ENCODE measurements around the gene ITGB3BP. TPM values are rescaled to one million over a fixed set of nuclear protein-coding genes. Genes with fewer than 3 reads are reported as not detected.

The ITGB3BP gene
- total RNA-seq, 2 donors from 2014 or later, result 41.5 to 62.7 TPM

DNA sequence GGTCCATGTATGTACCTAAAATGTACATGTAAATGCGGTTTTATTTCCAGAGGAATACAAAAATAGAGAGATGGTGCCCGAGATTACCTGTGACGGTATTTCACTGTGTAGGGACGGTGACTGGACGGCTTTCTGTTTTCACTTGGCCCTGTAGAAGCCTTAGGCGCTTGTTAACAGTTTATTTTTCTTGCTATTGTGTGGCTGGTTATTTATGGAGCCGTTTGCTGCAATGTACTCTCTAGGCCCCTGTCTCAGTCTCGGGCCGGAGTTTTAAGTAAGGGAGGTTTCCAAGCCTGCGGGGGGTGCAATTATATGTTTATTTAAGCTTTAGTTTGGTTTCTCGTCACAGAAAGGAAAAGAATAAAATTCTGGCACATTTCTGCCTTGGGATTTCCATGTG, 713 bp upstream of the ITGB3BP start:
- 0 to 9% methylated on average over 6 to 11 of the region's 11 CpGs for WGBS, 2 experiments (ENCODE audit: insufficient coverage in 1 of 2, insufficient read length in 1 of 2)
- Histone ChIP-seq H3K4me1 (ENCODE audit: control insufficient read depth, insufficient read depth, low read length) (no peaks in the 10 kb centered on the region), H3K27ac (ENCODE audit: low read depth, low read length) (peak overlapping the region; percentile 93), H3K4me3 (ENCODE audit: low read length) (peak overlapping the region; percentile 95), H3K27me3 (ENCODE audit: control insufficient read depth, insufficient read depth, low read length, poor library complexity, severe bottlenecking) (no peaks in the 10 kb centered on the region), H3K9me3 (ENCODE audit: control insufficient read depth, low read length) (no peaks in the 10 kb centered on the region), H3K9ac (ENCODE audit: extremely low read depth, low read length, poor library complexity, severe bottlenecking) (peak overlapping the region; percentile 77), H3K36me3 (ENCODE audit: control insufficient read depth, insufficient read depth, low read length) (no peaks in the 10 kb centered on the region)
- Mint-ChIP-seq H3K4me1 (peaks cover 11% of the 10 kb centered on the region), H3K27me3 (ENCODE audit: insufficient read depth) (no peaks in the 10 kb centered on the region), H3K36me3 (ENCODE audit: low read depth) (no peaks in the 10 kb centered on the region), H3K27ac (peak overlapping the region; percentile 98), H3K4me3 (peak overlapping the region; percentile 85), H3K9me3 (no peaks in the 10 kb centered on the region)
- DNase-seq, result no peak
- TF ChIP-seq CTCF (conservative IDR thresholded peaks at IDR 0.05), result no peak

DNA sequence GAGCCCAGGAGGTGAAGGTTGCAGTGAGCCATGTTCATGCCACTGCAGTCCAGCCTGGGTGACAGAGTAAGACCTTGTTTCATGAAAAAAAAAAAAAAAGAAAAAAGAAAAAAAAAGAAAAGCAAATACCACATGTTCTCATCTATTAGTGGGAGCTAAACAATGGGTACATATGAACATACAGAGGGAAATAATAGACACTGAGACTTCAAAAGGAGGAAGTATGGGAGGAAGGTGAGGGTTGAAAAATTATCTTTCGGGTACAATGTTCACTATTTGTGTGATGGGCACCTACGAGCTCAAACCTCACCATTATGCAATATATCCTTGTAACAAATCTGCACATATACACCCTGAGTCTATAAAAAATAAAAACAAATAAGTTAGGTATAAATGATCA, 6.4 kb downstream of the ITGB3BP start:
- no peak for TF ChIP-seq CTCF (conservative IDR thresholded peaks at IDR 0.05)
- Histone ChIP-seq H3K36me3 (ENCODE audit: control insufficient read depth, insufficient read depth, low read length) (peaks cover 3% of the 10 kb centered on the region), H3K4me3 (ENCODE audit: low read length) (no peak overlapping the region), H3K27me3 (ENCODE audit: control insufficient read depth, insufficient read depth, low read length, poor library complexity, severe bottlenecking) (no peaks in the 10 kb centered on the region), H3K27ac (ENCODE audit: low read depth, low read length) (no peak overlapping the region), H3K9ac (ENCODE audit: extremely low read depth, low read length, poor library complexity, severe bottlenecking) (no peak overlapping the region), H3K9me3 (ENCODE audit: control insufficient read depth, low read length) (peaks cover 16% of the 10 kb centered on the region), H3K4me1 (ENCODE audit: control insufficient read depth, insufficient read depth, low read length) (no peaks in the 10 kb centered on the region)
- no peaks in the 10 kb centered on the region for H3K4me1 Mint-ChIP-seq
- H3K4me3 Mint-ChIP-seq, result no peak overlapping the region
- no peak overlapping the region for H3K27ac Mint-ChIP-seq
- WGBS, 2 experiments (ENCODE audit: insufficient coverage in 1 of 2, insufficient read length in 1 of 2), result 89% methylated on average over 1 of the region's 2 CpGs; no CpG with 5 or more reads in 1 of the 2 experiments
- H3K27me3 Mint-ChIP-seq (ENCODE audit: insufficient read depth), result no peaks in the 10 kb centered on the region
- H3K36me3 Mint-ChIP-seq (ENCODE audit: low read depth), result peaks cover 31% of the 10 kb centered on the region
- no peak for DNase-seq
- peaks cover 23% of the 10 kb centered on the region for H3K9me3 Mint-ChIP-seq

DNA sequence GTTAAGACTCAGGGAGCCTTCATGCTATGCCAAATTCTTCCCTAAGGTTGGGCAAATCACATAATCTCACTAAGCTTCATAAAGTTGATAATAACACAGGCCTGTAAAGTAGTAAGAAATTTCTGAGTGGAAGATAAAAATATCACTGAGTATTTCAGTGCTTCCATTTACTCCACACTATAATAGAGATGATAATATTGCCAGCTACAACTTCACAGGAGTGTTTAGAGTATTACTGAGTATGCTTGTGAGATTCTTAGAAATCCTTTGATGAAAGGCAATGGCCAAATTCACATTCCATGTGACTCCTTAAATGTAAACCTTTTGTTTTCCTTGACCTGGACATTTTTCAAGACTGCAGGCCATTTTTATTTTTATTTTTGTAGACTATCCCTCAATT, 10.4 kb downstream of the ITGB3BP start:
- no peaks in the 10 kb centered on the region for H3K27me3 ChIP-seq (ENCODE audit: control insufficient read depth, insufficient read depth, low read length, poor library complexity, severe bottlenecking)
- H3K36me3 ChIP-seq (ENCODE audit: control insufficient read depth, insufficient read depth, low read length), result peaks cover 8% of the 10 kb centered on the region
- H3K4me3 Mint-ChIP-seq, result no peak overlapping the region
- no peaks in the 10 kb centered on the region for H3K27me3 Mint-ChIP-seq (ENCODE audit: insufficient read depth)
- H3K27ac ChIP-seq (ENCODE audit: low read depth, low read length), result no peak overlapping the region
- peaks cover 34% of the 10 kb centered on the region for H3K36me3 Mint-ChIP-seq (ENCODE audit: low read depth)
- H3K9me3 ChIP-seq (ENCODE audit: control insufficient read depth, low read length), result peaks cover 16% of the 10 kb centered on the region
- H3K9me3 Mint-ChIP-seq, result peaks cover 23% of the 10 kb centered on the region
- no peak overlapping the region for H3K9ac ChIP-seq (ENCODE audit: extremely low read depth, low read length, poor library complexity, severe bottlenecking)
- H3K4me1 Mint-ChIP-seq, result no peaks in the 10 kb centered on the region
- no peaks in the 10 kb centered on the region for H3K4me1 ChIP-seq (ENCODE audit: control insufficient read depth, insufficient read depth, low read length)
- H3K4me3 ChIP-seq (ENCODE audit: low read length), result no peak overlapping the region
- DNase-seq, result no peak
- TF ChIP-seq CTCF (conservative IDR thresholded peaks at IDR 0.05), result no peak
- H3K27ac Mint-ChIP-seq, result no peak overlapping the region

All from endodermal cell (in vitro differentiated cells).